CD4-positive, alpha-beta T cell treated with Interferon gamma for 1 hour (primary cell): ENCODE results near the gene FZD7.

Source experiments
- DNase-seq: peaks from one replicate; pipeline ENCODE4 v3.0.0-alpha.2; 2020

FZD7 gene

DNA sequence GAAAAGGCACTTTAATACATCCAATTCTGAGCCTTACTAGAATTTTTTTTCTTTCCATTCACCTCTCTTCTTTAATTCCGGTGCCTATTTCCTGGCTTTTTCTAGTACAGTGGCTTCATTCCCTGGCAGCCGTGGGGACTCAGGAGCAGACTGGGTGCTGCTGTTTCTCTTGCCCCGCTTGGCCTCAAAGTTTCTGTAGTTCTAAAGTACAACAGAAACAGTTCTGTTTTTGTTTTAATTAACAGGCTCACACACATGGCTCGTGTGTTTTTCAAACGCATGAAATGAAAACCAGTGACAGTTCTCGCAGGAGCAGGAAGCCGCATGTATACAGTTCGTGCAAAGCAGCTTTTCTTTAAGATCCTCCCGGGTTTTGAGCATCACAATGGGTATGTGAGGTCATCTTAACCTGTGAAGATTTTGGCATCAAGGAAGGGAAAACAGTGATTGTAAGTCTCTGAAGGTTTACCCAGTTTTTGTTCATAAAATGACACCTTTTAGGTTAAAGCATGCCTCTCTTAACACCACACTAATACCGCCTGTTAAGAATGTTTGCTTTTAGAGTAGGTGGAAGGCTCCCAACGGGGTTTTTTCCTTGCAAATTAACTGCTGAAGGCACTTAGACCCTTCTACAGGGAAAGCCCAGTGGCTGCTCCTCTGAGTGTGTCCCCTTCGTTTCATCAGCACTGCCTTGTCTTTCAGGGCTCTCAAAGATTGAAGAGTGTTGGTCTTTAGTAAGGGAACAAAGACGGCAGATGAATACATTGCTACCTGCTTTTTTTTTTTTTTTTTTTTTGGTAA, 5.8 kb downstream of the FZD7 start:
- DNase-seq, result no peak

- DNase-seq, result no peak
Observed at GRCh38 chr2:202040079-202040844, 6.6 kb downstream of the FZD7 start.

GRCh38 chr2:202042444-202042843, 8.8 kb downstream of the FZD7 start:
- DNase-seq, result no peak

DNA sequence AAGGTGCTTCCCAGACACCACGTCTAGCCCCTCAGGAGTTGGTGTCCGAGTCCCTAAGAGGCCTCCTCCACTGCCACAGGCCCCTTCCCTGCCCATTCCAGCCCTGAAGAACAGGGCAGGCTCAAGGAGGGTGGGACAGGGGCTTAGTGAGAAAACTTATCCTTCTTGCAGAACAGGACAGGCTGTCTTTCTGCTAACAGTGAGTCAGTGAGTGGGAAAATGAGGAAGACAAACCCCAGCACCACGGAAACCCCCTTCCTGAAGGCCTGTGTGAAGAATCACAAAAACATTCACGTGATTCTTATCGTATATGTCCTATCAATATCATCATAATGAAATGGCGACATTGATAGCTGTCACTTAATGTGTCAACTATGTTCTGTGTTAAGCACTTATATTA, 9.8 kb downstream of the FZD7 start:
- no peak for DNase-seq

- no peak for DNase-seq
Observed at GRCh38 chr2:202044777-202045176, 11.1 kb downstream of the FZD7 start.

DNA sequence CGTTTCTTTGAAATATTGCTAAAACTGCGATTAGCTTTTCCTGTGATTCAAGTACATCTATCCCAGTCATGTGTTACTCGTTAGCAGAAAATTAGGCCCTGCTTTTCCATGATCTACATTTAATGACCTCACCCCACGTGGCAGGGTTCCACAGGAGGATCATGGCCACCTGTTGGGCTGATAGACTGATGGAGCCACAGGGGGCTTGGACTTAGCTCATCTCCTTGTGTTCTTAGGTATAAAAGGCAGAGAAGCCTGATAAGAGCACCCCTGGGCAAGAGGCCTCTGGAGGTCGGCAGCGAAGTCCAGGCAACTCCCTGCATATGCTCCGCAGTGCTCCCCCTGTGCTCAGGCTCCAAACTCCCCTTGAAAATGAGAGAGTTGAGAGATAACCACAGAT, 12.9 kb downstream of the FZD7 start:
- DNase-seq, result no peak

DNA sequence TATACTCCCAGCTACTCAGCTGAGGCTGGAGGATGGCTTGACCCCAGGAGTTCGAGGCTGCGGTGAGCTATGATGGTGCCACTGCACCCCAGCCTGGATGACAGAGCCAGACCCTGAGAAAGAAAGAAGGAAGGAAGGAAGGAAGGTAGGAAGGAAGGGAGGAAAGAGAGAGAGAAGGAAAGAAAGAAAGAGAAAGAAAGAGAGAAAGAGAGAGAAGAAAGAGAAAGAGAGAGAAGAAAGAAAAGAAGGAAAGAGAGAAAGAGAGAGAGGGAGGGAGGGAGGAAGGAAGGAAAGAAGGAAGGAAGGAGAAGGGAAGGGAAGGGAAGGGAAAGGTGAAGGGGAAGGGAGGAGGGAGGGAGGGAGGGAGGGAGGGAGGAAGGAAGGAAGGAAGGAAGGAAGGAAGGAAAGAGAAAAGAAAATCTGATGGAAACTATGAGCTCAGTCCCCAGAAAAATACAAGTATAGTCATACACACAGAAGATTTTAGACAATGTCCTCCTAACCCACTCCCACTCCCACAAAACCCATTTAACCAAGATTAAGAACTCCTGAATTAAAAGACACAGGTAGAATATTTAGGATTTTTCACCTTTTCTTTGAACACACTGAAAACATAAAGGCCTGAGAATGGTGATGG, 15.6 kb downstream of the FZD7 start:
- DNase-seq, result no peak

GRCh38 chr2:202049840-202050239, 16.2 kb downstream of the FZD7 start:
- DNase-seq, result no peak

- no peak for DNase-seq
Observed at GRCh38 chr2:202050652-202051051, 17.0 kb downstream of the FZD7 start.

- DNase-seq, result no peak
Observed at GRCh38 chr2:202051499-202052161, 18.0 kb downstream of the FZD7 start.

GRCh38 chr2:202052235-202052634, 18.6 kb downstream of the FZD7 start:
- no peak for DNase-seq

DNA sequence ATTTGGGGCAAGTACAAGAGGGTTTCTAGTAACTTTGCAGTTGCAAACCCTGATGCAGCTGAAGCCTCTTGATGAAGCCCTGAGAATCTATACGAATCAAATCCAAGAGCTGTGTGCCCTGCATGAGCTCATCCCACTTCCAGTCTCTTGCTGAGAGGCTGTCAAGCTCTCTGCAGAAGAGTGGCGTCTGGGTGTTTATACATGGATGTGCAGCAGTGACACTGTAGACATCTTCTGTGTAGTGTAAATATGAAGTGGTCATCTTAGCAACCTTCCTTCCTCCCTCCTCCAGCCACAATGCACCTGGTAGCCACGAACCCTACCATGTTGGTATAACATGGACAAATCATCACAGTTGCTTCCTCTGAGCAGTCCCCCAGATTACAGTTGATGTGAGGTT, 21.0 kb downstream of the FZD7 start:
- no peak for DNase-seq

DNA sequence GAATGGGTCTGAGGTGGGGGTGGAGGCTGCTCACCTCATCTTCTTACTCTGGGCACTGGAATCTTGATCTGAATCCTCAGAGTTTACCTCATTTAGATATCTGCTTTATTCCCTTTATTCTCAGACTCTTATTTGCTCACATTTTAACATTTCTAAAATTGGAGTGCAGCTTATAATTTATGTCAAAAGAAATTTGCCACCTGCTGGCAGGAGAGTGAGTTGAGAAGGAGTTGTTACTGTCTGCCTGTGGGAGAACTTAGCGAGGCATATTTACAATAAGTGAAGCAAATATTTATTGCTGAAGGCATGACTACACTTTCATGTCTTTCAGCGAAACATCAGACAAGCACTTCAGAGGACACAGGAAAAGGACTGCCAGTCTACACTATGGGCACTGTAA, 23.0 kb downstream of the FZD7 start:
- DNase-seq, result no peak

DNA sequence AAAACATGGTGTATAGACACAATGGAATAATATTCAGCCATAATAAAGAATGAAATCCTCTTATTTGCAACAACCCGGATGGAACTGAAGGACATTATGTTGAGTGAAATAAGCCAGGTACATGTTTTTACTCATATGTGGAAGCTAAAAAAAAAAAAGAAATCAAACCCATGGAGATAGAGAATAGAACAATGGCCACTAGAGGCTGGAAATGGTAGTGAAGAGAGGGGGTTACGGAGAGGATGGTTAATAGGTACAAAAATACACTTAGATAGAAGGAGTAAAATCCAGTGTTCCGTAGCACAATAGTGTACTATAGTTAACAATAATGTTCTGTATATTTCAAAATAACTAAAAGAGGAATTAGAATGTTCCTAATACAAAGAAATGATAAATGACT, 26.6 kb downstream of the FZD7 start:
- DNase-seq, result no peak

GRCh38 chr2:202061695-202062094, 28.0 kb downstream of the FZD7 start:
- no peak for DNase-seq

DNA sequence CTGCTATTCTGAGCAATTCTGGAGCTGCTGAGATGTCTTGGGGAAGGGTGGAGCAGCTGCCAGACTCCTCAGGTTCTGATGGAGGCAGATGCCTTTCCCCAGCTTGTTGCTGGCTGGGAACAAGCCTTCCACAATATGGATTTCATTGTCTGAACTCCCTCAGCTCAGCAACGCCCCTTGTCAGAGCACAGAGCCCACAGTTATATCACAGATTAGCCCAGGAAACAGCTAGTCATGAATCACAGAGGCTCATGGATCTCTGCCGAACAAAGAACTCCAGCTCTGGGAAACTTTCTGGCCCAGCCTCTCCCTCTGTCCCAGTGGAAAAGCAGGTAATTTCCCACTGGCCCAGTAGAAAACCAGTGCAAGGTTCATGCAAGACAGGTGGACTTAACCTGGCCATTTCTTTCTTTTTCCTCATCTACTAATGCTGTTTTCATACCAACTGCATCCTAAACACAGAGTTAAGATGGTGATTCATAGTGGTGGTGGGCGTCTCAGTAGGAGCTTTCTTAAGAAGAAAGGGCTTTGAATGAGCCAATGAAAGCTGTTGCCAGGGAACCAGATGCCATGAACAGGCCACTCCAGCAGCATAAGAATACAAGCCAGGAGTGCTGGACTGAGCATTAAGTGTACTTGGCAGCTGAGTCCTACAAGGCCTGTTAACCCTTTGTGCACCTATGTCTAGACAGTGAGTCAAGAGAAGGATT, 30.7 kb downstream of the FZD7 start:
- DNase-seq, result no peak

DNA sequence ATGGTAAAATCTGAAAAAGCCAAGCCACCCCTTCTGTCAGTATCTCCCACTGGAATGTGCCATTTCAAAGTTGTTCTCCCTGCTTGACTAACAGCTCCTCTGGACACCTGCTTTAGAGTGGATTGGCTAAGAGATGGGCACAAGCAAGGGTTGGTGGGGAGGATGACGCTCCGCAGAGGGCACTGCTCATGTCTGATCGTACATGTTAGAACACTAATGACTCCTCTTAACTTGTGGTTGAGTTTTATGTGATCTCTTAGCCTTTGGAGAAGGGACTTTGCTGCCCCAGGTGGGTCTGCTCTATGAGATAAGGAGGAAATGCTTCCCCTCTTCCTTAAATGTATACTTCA, 31.2 kb downstream of the FZD7 start:
- DNase-seq, result no peak

DNA sequence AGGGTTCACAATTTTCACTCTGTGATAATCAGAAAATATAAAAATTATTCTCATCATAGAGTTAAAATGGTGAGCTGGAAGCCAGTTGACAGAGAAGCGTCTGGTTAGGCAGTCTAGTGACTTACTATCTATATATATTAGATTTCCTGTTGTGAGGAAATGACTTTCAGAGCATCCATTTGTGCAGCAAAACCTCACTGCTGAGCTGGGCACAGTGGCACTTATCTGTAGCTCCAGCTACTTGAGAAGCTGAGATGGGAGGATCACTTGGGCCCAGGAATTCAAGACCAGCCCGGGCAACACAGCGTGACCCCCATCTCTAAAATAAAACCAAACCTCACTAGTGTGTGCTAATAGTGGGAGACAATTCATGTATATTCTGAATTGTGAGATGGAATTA, 32.2 kb downstream of the FZD7 start:
- DNase-seq, result no peak

DNA sequence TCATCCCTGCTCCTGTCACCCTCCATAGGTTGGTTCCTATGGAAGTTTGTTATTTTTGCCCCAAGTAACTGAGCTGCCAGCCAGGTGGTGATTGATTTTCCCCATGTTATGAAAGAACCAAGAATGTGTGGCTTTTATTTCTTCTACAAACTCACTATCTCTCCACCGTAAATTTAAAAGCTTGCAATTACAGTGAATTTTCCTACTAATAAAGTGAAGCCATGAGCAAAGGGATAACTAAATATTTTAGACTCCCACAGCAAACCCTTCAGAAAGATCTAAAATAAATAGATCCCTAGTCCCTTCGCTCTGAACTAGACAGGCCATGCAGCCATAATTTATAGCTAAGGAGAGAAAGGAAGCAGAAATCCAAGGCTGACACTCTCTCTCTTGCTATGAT, 33.2 kb downstream of the FZD7 start:
- DNase-seq, result no peak

DNA sequence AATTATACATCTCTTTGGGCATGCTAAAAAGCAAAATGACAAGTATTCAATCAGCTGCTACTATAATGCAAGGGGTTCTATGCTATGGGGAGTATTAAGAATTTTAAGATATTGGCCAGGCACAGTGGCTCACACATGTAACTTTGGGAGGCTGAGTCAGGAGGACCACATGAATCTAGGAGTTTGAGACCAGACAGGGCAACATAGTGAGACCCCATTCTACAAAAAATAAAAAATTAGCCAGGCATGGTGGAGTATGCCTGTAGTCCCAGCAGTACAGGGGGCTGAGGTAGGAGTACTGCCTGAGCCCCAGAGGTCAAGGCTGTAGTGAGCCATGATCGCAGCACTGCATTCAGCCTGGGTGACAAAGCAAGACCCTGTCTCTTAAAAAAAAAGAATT, 33.9 kb downstream of the FZD7 start:
- DNase-seq, result no peak

DNA sequence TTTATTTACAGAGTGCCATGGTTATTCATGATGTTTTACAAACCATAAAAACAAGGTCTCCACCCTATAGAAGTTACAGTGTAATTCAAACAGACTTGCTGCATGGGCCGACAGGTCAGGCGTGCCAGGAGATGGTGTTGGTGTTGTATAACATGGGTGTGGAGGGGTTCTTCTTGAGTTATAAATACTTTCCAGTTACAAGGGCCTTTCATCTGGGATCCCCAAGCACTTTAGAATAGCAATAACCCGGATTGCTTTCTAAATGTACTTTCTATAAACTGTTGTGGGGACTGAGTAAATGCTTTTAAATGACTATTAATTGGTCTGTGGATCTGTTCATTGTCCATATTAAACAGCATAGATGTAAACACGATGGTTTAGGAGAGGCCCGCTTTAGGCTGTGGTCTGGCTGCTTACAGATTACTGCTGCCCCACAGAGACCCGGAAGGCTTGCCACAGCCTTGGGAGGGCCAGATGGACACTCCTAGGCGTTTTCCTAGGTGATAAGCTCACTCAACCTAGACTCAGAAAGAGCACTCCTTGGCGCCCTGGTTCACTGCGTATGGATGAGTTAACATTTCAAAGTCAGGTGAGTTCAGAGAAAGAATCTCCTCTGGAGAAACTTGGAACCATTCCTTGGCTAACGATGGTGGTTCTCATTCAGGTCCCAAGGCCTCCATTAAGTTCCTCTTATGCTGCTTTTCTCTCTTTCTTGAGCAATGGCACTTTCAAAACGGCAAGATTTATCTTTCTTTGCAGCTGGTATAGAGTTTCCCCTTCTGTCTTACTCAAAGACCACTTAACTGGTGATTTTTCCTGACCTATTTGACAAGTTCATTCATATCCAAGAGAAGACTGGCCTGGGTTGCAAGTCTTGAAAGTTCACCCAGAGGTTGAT, 35.8 kb downstream of the FZD7 start:
- no peak for DNase-seq

- DNase-seq, result no peak
Observed at GRCh38 chr2:202071107-202071506, 37.5 kb downstream of the FZD7 start.
